Lung (tissue), 12 donors: ENCODE results near the gene ATP2A2. TPM values are rescaled to one million over a fixed set of nuclear protein-coding genes. Genes with fewer than 3 reads are reported as not detected.
"Not testable (repeated sequence)": the region's sequence is repeated elsewhere in the genome, so short reads cannot be mapped to it uniquely, and the experiment has no call there.

ENCODE experiments used
- ATAC-seq: fragments of 200-7000 bp; cut with Tn5 transposase; one replicate; pipeline ENCODE4 v1.9.1; 2020; ENCODE audit warnings: moderate number of reproducible peaks; ENCODE audit not compliant: insufficient read depth, low FRiP score
- DNase-seq, 3 donors: peaks; one replicate each; pipeline ENCODE4 v3.0.0-alpha.2; 2013 to 2017
- H3K27ac ChIP-seq, 2 donors: one replicate each; pipeline ENCODE4 v1.5.1; 2013; ENCODE audit warnings: mild to moderate bottlenecking in 2 of 2, moderate library complexity in 2 of 2, control low read depth in 1 of 2, inconsistent platforms in 1 of 2, low read depth in 1 of 2, low read length in 1 of 2
- H3K27me3 ChIP-seq, 3 donors: one replicate each; pipeline ENCODE4 v1.5.1; 2013; ENCODE audit warnings: low read length in 2 of 3; ENCODE audit not compliant: control insufficient read depth in 3 of 3, insufficient read depth in 3 of 3
- H3K36me3 ChIP-seq, 4 donors: one replicate each; pipeline ENCODE4 v1.5.1; 2013; ENCODE audit warnings: low read length in 4 of 4, mild to moderate bottlenecking in 1 of 4, moderate library complexity in 1 of 4; ENCODE audit not compliant: control insufficient read depth in 4 of 4, insufficient read depth in 4 of 4
- H3K4me1 ChIP-seq, 5 donors: one replicate each; pipeline ENCODE4 v1.5.1; 2013; ENCODE audit warnings: low read length in 5 of 5, mild to moderate bottlenecking in 2 of 5, moderate library complexity in 1 of 5; ENCODE audit not compliant: control insufficient read depth in 5 of 5, insufficient read depth in 5 of 5
- H3K4me3 ChIP-seq: one replicate; pipeline ENCODE4 v1.5.1; 2013; ENCODE audit warnings: mild to moderate bottlenecking, control low read depth, moderate library complexity
- H3K9ac ChIP-seq, 2 donors: one replicate each; pipeline ENCODE4 v1.5.1; 2013; ENCODE audit warnings: low read length in 2 of 2, control low read depth in 1 of 2; ENCODE audit not compliant: insufficient read depth in 1 of 2
- H3K9me3 ChIP-seq, 4 donors: one replicate each; pipeline ENCODE4 v1.5.1; 2013; ENCODE audit warnings: low read length in 3 of 4, mild to moderate bottlenecking in 1 of 4, moderate library complexity in 1 of 4; ENCODE audit not compliant: control insufficient read depth in 4 of 4, insufficient read depth in 3 of 4
- CTCF ChIP-seq: IDR thresholded peaks from 2 replicates; pipeline ENCODE4 v1.5.1; 2012; ENCODE audit warnings: mild to moderate bottlenecking; ENCODE audit errors: control extremely low read depth, extremely low read depth
- WGBS, 2 donors: extraction: QIAGEN DNeasy Blood & Tissue Kit; methylation state at CpG; one replicate each; pipeline ENCODE4 v1.1.7; 2013; 5-methylcytosine and 5-hydroxymethylcytosine counted together
- polyA plus RNA-seq, 2 donors: library from polyadenylated mRNA; stranded (reverse); fragments of 200-250 nt; gene quantifications; one replicate each; pipeline ENCODE4 v1.2.1, GENCODE V29; 2013
- total RNA-seq, 2 donors: library from RNA; depleted of rRNA in 1 of 2; stranded (reverse); fragments of >200 nt in 1 of 2; gene quantifications; one replicate each; pipeline ENCODE4 v1.2.1, GENCODE V29; 2014 to 2021
- donor health status: control.
- donor health status: control.
- donor health status: Bipolar disorder and iron deficiency.
- donor health status: healthy.
- donor health status: DM: yes; HTN: yes; CAD: no.

ATP2A2 gene
- total and polyA plus RNA-seq, 4 donors: 34.1 to 240 (median 136) TPM

DNA sequence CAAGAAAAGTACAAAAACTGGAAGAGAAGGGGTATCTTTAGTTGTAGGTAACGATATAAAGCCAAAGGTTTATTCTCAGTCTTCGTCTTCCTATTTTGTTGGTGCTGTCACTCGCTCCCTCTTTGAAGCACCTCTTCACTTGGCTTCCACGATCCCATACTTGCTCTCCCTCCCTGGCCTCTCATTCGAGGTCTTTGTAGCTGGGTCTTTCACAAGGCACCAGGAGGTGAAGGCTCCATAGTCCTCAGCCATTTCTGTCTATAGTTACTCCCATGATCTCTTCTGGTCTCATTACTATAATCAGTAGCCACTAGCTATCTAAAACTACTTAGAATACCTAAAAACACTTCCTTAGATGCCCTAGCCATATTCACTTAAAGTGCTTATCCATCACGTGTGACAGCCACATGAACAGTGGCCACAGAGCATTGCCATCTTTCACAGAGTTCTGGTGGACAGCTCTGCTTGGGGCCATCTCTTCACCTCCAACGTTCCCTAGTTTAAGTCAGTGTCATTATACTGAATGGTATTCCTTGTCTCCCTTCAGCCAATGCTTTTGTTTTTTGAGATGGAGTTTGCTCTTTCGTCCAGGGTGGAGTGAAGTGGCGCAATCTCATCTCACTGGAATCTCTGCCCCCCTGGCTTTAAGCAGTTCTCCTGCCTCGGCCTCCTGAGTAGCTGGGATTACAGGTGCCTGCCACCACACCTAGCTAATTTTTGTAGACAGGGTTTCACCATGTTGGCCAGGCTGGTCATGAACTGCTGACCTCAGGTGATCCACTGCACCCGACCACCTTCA lies 57.1 kb downstream of the ATP2A2 start:
- peaks cover 0 to 11% (median 0%) of the 10 kb centered on the region in 5 donors for H3K4me1 ChIP-seq
- no peak for TF ChIP-seq CTCF
- H3K9me3 ChIP-seq: no peaks in the 10 kb centered on the region
- peaks cover 57 to 77% (median 63%) of the 10 kb centered on the region in 4 donors for H3K36me3 ChIP-seq
- 93 to 94% methylated on average over 11 of the region's 11 CpGs for WGBS, 2 donors
- H3K27ac ChIP-seq: no peak overlapping the region
- no peak for ATAC-seq
- H3K4me3 ChIP-seq: no peak overlapping the region
- no peaks in the 10 kb centered on the region for H3K27me3 ChIP-seq
- no peak for DNase-seq
- no peak overlapping the region for H3K9ac ChIP-seq

GRCh38 chr12:110338754-110339153 lies 57.7 kb downstream of the ATP2A2 start:
- no peaks in the 10 kb centered on the region for H3K27me3 ChIP-seq
- whole genome bisulfite sequencing, 2 donors: 82 to 87% methylated on average over 3 of the region's 3 CpGs
- peaks cover 58 to 79% (median 67%) of the 10 kb centered on the region in 4 donors for H3K36me3 ChIP-seq
- no peak for TF ChIP-seq CTCF
- H3K9ac ChIP-seq: no peak overlapping the region
- no peaks in the 10 kb centered on the region for H3K9me3 ChIP-seq
- no peak overlapping the region for H3K27ac ChIP-seq
- DNase-seq (no peak), ATAC-seq (no peak)
- peaks cover 0 to 11% (median 0%) of the 10 kb centered on the region in 5 donors for H3K4me1 ChIP-seq
- no peak overlapping the region for H3K4me3 ChIP-seq

DNA sequence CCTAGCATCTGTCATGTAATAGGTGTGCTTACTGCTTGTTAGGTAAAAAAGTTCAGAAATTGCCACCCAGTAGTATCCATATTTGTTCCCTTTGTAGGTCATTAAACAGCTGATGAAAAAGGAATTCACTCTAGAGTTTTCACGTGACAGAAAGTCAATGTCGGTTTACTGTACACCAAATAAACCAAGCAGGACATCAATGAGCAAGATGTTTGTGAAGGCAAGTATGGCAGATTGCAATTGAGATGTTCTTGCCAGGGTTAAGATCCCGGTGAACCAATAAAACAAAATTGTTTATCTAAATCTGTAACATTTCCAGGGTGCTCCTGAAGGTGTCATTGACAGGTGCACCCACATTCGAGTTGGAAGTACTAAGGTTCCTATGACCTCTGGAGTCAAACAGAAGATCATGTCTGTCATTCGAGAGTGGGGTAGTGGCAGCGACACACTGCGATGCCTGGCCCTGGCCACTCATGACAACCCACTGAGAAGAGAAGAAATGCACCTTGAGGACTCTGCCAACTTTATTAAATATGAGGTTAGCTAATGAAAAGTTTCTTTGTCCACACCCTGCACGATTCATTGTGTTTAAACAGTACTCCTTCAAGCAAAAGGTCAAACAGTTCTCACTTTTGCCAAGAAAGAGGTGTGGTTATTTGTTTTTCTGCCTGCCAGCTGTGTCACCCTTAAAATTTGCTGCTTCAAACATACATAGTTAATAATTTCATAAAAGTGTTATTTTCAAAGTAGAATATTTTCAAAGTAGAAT lies 58.3 kb downstream of the ATP2A2 start:
- WGBS, 2 donors: 59 to 84% methylated on average over 8 of the region's 8 CpGs
- H3K36me3 ChIP-seq: peaks cover 56 to 79% (median 69%) of the 10 kb centered on the region in 4 donors
- no peak for DNase-seq
- TF ChIP-seq CTCF: no peak
- H3K9me3 ChIP-seq: no peaks in the 10 kb centered on the region
- ATAC-seq: peak; percentile 60
- H3K4me1 ChIP-seq: peaks cover 0 to 11% (median 0%) of the 10 kb centered on the region in 5 donors
- no peaks in the 10 kb centered on the region for H3K27me3 ChIP-seq
- no peak overlapping the region for H3K4me3 ChIP-seq
- no peak overlapping the region for H3K27ac ChIP-seq
- no peak overlapping the region for H3K9ac ChIP-seq

DNA sequence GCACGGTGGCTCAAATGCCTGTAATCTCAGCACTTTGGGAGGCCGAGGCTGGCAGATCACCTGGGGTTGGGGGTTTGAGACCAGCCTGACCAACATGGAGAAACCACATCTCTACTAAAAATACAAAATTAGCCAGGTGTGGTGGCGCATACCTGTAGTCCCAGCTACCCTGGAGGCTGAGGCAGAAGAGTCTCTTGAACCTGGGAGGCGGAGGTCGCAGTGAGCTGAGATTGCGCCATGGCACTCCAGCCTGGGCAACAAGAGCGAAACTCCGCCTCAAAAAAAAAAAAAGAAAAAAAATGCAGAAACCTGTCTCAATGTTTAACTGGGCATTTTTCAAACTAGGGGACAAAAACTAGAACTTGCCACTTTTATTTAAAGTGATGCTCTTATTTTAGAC lies 59.2 kb downstream of the ATP2A2 start:
- WGBS, 2 donors: 83 to 91% methylated on average over 8 of the region's 8 CpGs
- not testable (repeated sequence) for H3K27ac ChIP-seq, ATAC-seq

More for the DNA sequence above, 59.2 kb downstream of the ATP2A2 start:
- Histone ChIP-seq H3K36me3 (peaks cover 56 to 81% (median 71%) of the 10 kb centered on the region in 4 donors), H3K4me1 (peaks cover 0 to 11% (median 0%) of the 10 kb centered on the region in 5 donors)
- not testable (repeated sequence) for DNase-seq, H3K4me3 ChIP-seq, H3K9me3 ChIP-seq, H3K9ac ChIP-seq, H3K27me3 ChIP-seq
